GM23248 (cell line): ENCODE measurements around the gene ZBTB46.
"Not testable (repeated sequence)": the region's sequence is repeated elsewhere in the genome, so short reads cannot be mapped to it uniquely, and the experiment has no call there.

ENCODE experiments used
- EZH2 ChIP-seq: fragments of 200-600 bp; sonication (generic); IDR thresholded peaks from 2 replicates; pipeline ENCODE4 v1.6.1; 2018; ENCODE audit warnings: antibody characterized with exemption, mild to moderate bottlenecking; ENCODE audit not compliant: insufficient read depth, poor library complexity, severe bottlenecking
- EZH2phosphoT487 ChIP-seq: fragments of 200-600 bp; sonication (generic); IDR thresholded peaks from 2 replicates; pipeline ENCODE4 v1.6.1; 2018; ENCODE audit warnings: antibody characterized with exemption, moderate library complexity, mild to moderate bottlenecking, low read depth; ENCODE audit not compliant: insufficient read depth

GRCh38 chr20:63797175-63797574, 33.9 kb downstream of the ZBTB46 start:
- TF ChIP-seq EZH2, EZH2phosphoT487: not testable (repeated sequence)
